Suprapubic skin (tissue), 4 donors: Measurements from ENCODE around the gene INTS11. TPM values are rescaled to one million over a fixed set of nuclear protein-coding genes. Genes with fewer than 3 reads are reported as not detected.
A peak's percentile ranks its signal among the peaks of the same experiment; 100 is the strongest.

Source experiments
- DNase-seq, 2 donors: peaks; one replicate each; pipeline ENCODE4 v3.0.0-alpha.2; 2019; ENCODE audit warnings: low spot score in 2 of 2
- H3K27ac ChIP-seq: fragments of 200-600 bp; sonication (generic); one replicate; pipeline ENCODE4 v1.5.1; 2019
- H3K27me3 ChIP-seq: fragments of 200-600 bp; sonication (generic); one replicate; pipeline ENCODE4 v1.5.1; 2019
- H3K36me3 ChIP-seq: fragments of 200-600 bp; sonication (generic); one replicate; pipeline ENCODE4 v1.5.1; 2019
- H3K4me1 ChIP-seq: fragments of 200-600 bp; sonication (generic); one replicate; pipeline ENCODE4 v1.5.1; 2019
- H3K4me3 ChIP-seq: fragments of 200-600 bp; sonication (generic); one replicate; pipeline ENCODE4 v1.5.1; 2019; ENCODE audit warnings: mild to moderate bottlenecking
- H3K9me3 ChIP-seq: fragments of 200-600 bp; sonication (generic); one replicate; pipeline ENCODE4 v1.5.1; 2019
- EP300 ChIP-seq: sonication (generic); formaldehyde crosslinking; IDR thresholded peaks from one replicate; pipeline ENCODE4 v1.6.1; 2017; ENCODE audit warnings: antibody characterized with exemption
- POLR2A ChIP-seq, 2 donors: fragments of 450-650 bp; IDR thresholded peaks; one replicate each; pipeline ENCODE4 v1.6.1; 2017; ENCODE audit warnings: antibody characterized with exemption in 2 of 2, mild to moderate bottlenecking in 2 of 2, moderate library complexity in 2 of 2
- POLR2AphosphoS5 ChIP-seq, 3 donors: sonication (generic); formaldehyde crosslinking; IDR thresholded peaks; one replicate each; pipeline ENCODE4 v1.6.1; 2017; ENCODE audit warnings: antibody characterized with exemption in 3 of 3
- WGBS: methylation state at CpG from one replicate; pipeline ENCODE4 v1.1.5; 2018; 5-methylcytosine and 5-hydroxymethylcytosine counted together
- total RNA-seq, 4 donors: library from RNA; depleted of rRNA; stranded (reverse); fragments of >200 nt; gene quantifications; one replicate each; pipeline ENCODE4 v1.1.0, GENCODE V29; 2016
- TF ChIP-seq, protein P1 (sequence below), 2 donors: fragments of 200-600 bp in 1 of 2; fragments of 450-650 bp in 1 of 2; sonication (generic) in 1 of 2; IDR thresholded peaks; one replicate each; pipeline ENCODE4 v1.5.1; 2016 to 2019; ENCODE audit warnings: antibody characterized with exemption in 2 of 2, mild to moderate bottlenecking in 1 of 2, moderate library complexity in 1 of 2

INTS11 gene
- total RNA-seq, 4 donors from 2014 or later: 105 to 242 (median 151) TPM

DNA sequence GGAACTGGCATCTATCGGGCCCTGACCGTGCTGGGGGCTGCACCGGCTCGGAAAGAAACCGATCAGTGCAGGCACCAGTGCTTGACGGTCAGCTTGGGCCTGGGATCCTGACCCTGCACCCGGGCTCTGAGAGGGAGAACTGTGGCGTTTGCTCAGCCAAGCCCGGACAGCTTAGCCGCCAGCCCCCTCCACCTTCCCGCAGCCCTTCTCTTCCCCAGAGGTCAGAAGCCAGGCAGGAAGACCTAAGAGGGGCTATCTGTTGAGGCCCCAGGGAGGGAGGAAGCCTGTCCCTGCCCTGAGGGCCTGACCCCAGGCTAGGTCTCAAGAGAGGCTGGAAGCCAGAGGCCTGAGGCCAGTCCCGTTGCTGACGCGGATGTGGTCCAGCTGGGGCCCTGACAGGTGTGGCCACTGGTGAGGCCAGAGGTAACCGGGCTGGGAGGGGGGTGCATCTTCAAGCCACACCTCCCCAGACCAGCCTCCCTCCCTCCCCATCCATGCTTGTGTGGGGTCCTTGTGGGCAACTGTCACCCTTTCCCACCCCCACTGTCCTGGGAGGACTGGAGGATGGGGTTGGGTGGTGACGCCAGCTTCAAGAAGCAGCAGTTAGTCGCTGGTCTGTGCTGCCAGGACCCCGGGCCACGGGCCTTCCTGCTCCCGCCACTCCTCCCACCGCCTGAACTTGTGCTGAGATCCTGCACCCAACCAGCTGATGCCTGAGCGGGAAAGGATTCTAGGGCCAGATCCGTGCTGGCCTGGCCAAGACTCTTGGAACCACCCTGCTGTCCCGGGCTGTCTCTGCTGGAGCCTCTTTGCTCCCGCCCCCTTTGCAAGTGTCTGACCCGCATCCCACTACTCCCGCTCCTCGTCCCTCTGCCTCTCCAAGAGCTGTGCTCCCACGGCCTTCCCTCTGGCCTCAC is 27.3 kb upstream of the INTS11 start:
- no peak for DNase-seq
- Histone ChIP-seq H3K9me3 (no peaks in the 10 kb centered on the region), H3K27me3 (peaks cover 26% of the 10 kb centered on the region), H3K4me3 (peak overlapping the region; percentile 17), H3K36me3 (no peaks in the 10 kb centered on the region), H3K27ac (peak overlapping the region; percentile 3), H3K4me1 (peaks cover 74% of the 10 kb centered on the region)
- 48% methylated on average over 6 of the region's 29 CpGs for WGBS
- TF ChIP-seq, protein P1, sequence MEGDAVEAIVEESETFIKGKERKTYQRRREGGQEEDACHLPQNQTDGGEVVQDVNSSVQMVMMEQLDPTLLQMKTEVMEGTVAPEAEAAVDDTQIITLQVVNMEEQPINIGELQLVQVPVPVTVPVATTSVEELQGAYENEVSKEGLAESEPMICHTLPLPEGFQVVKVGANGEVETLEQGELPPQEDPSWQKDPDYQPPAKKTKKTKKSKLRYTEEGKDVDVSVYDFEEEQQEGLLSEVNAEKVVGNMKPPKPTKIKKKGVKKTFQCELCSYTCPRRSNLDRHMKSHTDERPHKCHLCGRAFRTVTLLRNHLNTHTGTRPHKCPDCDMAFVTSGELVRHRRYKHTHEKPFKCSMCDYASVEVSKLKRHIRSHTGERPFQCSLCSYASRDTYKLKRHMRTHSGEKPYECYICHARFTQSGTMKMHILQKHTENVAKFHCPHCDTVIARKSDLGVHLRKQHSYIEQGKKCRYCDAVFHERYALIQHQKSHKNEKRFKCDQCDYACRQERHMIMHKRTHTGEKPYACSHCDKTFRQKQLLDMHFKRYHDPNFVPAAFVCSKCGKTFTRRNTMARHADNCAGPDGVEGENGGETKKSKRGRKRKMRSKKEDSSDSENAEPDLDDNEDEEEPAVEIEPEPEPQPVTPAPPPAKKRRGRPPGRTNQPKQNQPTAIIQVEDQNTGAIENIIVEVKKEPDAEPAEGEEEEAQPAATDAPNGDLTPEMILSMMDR (IDR thresholded peaks at IDR 0.05): no peak
- TF ChIP-seq POLR2AphosphoS5 (IDR thresholded peaks at IDR 0.05) (no peak), POLR2A (IDR thresholded peaks at IDR 0.05) (no peak), EP300 (no peak)

DNA sequence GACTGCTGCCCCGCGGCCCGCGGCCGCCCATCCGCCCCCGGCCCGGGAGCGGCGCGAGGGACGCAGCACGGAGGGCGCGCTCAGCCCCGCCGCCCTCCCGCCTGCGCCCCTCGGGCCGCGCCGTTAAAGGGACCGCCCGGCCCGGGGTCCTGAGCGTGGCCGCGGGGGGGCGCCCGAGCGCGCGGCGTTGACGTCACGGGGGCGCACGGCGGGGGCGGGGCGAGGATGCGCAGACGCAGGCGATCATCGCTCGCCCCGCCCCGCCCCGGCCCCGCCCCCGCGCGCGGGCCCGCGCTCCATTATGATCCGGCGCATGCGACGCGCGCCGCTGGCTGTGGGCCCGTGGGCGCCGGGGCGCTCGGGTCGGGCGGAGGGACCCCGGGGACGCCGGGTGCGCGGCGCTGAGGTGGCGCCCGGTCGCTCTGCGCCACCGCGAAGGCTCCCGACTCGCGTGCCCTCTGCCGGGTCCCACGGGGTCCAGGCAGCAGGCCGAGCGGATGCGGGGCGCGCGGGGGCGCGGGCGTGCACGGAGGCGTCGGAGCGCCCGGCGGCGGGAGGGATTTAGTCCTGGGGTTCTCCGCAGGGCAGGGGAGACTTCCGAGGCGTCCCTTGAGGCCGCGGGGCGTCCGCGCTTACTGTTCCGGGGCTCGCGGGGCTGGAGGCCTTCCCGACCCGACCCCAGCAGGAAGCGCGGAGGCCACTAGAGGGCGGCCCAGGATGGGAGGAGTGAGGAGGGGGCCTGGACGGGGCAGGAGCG is 25.0 kb upstream of the INTS11 start, which contains the start of gene DVL1:
DVL1 (minus strand) TSS at position 163 of the 757 bp plus-strand sequence. CDS start 353 bp downstream, outside the sequence.
- Histone ChIP-seq H3K4me1 (peaks cover 74% of the 10 kb centered on the region), H3K27ac (peak within 1 kb of the TSS; percentile 90), H3K27me3 (peaks cover 14% of the 10 kb centered on the region), H3K36me3 (no peaks in the 10 kb centered on the region), H3K9me3 (no peaks in the 10 kb centered on the region), H3K4me3 (peak within 1 kb of the TSS; percentile 81)
- WGBS: no CpG with 5 or more reads among the region's 122 CpGs
- DNase-seq: no peak
- TF ChIP-seq POLR2A (IDR thresholded peaks at IDR 0.05): no peak
- TF ChIP-seq, protein P1 (IDR thresholded peaks at IDR 0.05): peak in 1 of 2 donors; percentile 56

DNA sequence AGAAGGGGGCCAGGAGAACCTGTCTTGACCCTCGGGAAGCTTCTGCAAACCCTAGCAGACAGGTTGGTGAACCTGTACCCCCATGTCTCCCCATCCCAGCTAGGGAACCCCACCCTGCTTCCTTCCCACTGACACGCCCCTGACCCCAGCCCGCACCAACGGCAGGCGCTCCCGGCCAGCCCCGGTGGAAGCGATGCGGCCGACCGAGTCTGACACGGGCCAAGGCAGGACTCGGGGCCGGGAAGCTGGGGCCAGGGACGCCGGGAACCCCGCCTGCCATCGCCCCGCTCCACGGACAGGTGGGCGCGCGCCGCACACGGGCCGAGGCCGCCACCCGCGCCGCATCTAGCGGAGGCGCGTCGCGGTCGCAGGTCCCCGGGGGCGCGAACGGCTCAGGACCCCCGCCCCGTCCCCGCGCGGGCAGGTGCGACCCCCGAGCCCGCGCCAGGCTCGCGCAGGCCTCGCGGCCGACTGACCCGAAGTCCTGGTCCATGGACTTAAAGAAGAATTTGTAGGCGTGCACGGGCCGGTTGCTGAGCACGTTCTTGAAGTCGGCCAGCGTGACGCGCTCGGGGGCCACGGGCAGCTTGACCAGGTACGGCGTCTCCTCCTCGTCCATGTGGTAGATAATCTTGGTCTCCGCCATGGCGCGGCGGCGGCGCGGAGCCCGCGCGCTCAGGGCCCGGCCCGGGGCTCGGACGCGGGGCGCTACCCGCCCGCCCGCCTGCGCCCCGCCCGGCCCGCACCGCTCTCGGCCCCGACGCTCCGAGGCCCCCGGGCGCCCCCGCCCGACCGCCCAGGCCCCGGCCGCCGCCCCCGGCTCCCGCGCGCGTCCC is 24.2 kb upstream of the INTS11 start:
- WGBS: 0% methylated on average over 6 of the region's 109 CpGs
- Histone ChIP-seq H3K27me3 (peaks cover 7% of the 10 kb centered on the region), H3K4me1 (peaks cover 74% of the 10 kb centered on the region), H3K9me3 (no peaks in the 10 kb centered on the region), H3K4me3 (peak overlapping the region; percentile 81), H3K36me3 (no peaks in the 10 kb centered on the region), H3K27ac (peak overlapping the region; percentile 71)
- DNase-seq: no peak
- TF ChIP-seq POLR2AphosphoS5 (IDR thresholded peaks at IDR 0.05): no peak
- no peak for TF ChIP-seq EP300
- TF ChIP-seq, protein P1 (IDR thresholded peaks at IDR 0.05): no peak
- no peak for TF ChIP-seq POLR2A (IDR thresholded peaks at IDR 0.05)

DNA sequence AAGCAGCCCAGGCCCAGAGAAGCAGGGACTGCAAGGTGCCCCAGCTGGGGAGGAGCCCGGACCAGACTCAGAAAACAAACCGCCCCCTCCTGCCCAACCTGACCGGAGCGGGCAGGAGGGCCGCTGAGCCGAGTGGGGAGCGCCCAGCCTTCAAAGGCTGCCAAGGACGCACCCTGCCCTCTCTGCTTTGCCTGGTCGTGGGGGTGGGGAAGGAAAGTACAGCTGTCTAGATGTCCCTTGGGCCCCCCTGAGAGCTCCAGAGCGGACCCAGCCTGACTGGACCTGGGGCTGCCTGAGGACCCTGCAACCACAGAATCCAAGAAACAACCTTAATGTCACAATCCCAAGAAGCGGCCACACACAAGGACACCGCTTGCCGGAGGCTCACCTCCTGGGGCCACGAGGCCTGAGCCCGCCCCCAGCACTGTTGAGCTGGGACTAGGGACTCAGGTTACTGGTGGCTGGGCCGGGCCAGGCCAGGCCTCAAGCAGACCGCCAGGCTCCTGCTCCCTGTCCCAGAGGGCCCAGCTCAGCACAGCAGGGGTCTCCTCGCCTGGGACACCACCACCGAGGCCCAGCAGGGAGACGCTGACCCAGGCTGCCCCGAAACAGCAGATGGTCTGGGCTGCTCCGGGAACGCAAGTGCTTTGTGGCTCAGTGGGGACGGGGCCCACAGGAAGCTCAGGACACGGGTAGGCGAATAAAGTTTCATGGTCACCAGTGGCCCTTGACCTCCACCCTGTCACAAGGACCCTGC is 23.4 kb upstream of the INTS11 start:
- TF ChIP-seq EP300: no peak
- TF ChIP-seq POLR2A (IDR thresholded peaks at IDR 0.05): no peak
- TF ChIP-seq, protein P1 (IDR thresholded peaks at IDR 0.05): no peak
- TF ChIP-seq POLR2AphosphoS5 (IDR thresholded peaks at IDR 0.05): no peak
- H3K36me3 ChIP-seq: no peaks in the 10 kb centered on the region
- no peaks in the 10 kb centered on the region for H3K27me3 ChIP-seq
- no peak for DNase-seq
- H3K4me3 ChIP-seq: peak overlapping the region; percentile 81
- H3K4me1 ChIP-seq: peaks cover 69% of the 10 kb centered on the region
- no peaks in the 10 kb centered on the region for H3K9me3 ChIP-seq
- peak overlapping the region; percentile 71 for H3K27ac ChIP-seq
- WGBS: 14% methylated on average over 9 of the region's 26 CpGs
